Lower leg skin (tissue), 3 donors: ENCODE results near the gene CLSTN1.

Experiments used
- POLR2A ChIP-seq, 2 donors: fragments of 450-650 bp; IDR thresholded peaks; one replicate each; pipeline ENCODE4 v1.6.1; 2016 to 2017; ENCODE audit warnings: antibody characterized with exemption in 2 of 2, mild to moderate bottlenecking in 1 of 2, moderate library complexity in 1 of 2
- TF ChIP-seq, protein P1 (sequence below), 3 donors: fragments of 450-650 bp; IDR thresholded peaks; one replicate each; pipeline ENCODE4 v1.5.1; 2016; ENCODE audit warnings: antibody characterized with exemption in 3 of 3, mild to moderate bottlenecking in 3 of 3, moderate library complexity in 2 of 3

DNA sequence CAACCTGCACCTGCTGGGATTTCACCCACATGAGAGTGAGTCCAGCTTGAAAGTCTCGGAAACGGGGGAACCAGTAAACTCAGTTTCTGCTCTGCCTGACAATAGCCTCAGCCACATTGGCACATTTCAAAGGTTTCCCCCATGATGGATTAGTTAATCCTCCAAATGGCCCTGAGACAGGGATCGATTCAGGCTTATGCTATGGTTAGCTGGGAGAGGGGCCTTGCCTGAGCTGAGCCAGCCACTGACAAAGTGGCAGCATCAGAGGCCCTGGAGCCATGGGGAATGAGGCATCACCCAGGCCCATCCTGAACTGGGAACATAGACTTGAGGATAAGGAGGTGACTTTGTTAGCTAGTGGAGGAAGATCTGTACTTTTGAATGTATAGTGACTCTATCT is 2.9 kb upstream of the CLSTN1 start:
- TF ChIP-seq, protein P1, sequence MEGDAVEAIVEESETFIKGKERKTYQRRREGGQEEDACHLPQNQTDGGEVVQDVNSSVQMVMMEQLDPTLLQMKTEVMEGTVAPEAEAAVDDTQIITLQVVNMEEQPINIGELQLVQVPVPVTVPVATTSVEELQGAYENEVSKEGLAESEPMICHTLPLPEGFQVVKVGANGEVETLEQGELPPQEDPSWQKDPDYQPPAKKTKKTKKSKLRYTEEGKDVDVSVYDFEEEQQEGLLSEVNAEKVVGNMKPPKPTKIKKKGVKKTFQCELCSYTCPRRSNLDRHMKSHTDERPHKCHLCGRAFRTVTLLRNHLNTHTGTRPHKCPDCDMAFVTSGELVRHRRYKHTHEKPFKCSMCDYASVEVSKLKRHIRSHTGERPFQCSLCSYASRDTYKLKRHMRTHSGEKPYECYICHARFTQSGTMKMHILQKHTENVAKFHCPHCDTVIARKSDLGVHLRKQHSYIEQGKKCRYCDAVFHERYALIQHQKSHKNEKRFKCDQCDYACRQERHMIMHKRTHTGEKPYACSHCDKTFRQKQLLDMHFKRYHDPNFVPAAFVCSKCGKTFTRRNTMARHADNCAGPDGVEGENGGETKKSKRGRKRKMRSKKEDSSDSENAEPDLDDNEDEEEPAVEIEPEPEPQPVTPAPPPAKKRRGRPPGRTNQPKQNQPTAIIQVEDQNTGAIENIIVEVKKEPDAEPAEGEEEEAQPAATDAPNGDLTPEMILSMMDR (IDR thresholded peaks at IDR 0.05), result no peak
- TF ChIP-seq POLR2A (IDR thresholded peaks at IDR 0.05), result no peak
